SU-DHL-6 (cell line): ENCODE measurements around the gene PHETA1.

ENCODE experiments used
- H2AFZ ChIP-seq: fragments of 200-600 bp; sonication (generic); 2 replicates; pipeline ENCODE4 v1.6.1; 2014; ENCODE audit warnings: low read depth, mild to moderate bottlenecking, moderate library complexity, mixed read lengths, antibody characterized with exemption, low read length; ENCODE audit not compliant: severe bottlenecking
- H3F3A ChIP-seq: fragments of 200-600 bp; shearing (Covaris generic); 2 replicates; pipeline ENCODE4 v1.6.0; 2016; ENCODE audit warnings: antibody characterized with exemption, mild to moderate bottlenecking; ENCODE audit not compliant: insufficient read depth
- H3K27ac ChIP-seq: fragments of 200-600 bp; sonication (generic); 2 replicates; pipeline ENCODE4 v1.5.1; 2016; ENCODE audit warnings: low read depth, mild to moderate bottlenecking, low read length, moderate library complexity, mixed read lengths
- H3K27me3 ChIP-seq: fragments of 200-600 bp; sonication (generic), shearing (Covaris generic); 2 replicates; pipeline ENCODE4 v1.6.0; 2014; ENCODE audit warnings: mild to moderate bottlenecking, low read length
- H3K36me3 ChIP-seq: fragments of 200-600 bp; sonication (generic); 2 replicates; pipeline ENCODE4 v1.6.1; 2014; ENCODE audit warnings: mild to moderate bottlenecking, low read length, mixed read lengths
- H3K4me2 ChIP-seq: fragments of 300-600, 200-600 bp; shearing (Covaris generic), sonication (generic); 2 replicates; pipeline ENCODE4 v1.6.0; 2014; ENCODE audit warnings: low read length, low read depth, mild to moderate bottlenecking; ENCODE audit not compliant: poor library complexity, severe bottlenecking
- H3K4me3 ChIP-seq: fragments of 200-600 bp; sonication (generic); 2 replicates; pipeline ENCODE4 v1.5.1; 2014; ENCODE audit warnings: antibody characterized with exemption, low read length, mild to moderate bottlenecking, mixed read lengths; ENCODE audit not compliant: insufficient read depth, poor library complexity, severe bottlenecking
- H3K79me2 ChIP-seq: fragments of 200-600 bp; sonication (generic); 2 replicates; pipeline ENCODE4 v1.6.1; 2014; ENCODE audit warnings: mild to moderate bottlenecking, low read length, moderate library complexity; ENCODE audit not compliant: insufficient read depth
- H3K9ac ChIP-seq: fragments of 200-600 bp; sonication (generic); 2 replicates; pipeline ENCODE4 v1.7.0; 2014; ENCODE audit warnings: mild to moderate bottlenecking, low read length
- H3K9me2 ChIP-seq: fragments of 200-600 bp; sonication (generic); replicated peaks from 2 replicates; pipeline ENCODE4 v1.6.1; 2014; ENCODE audit warnings: low read length; ENCODE audit not compliant: insufficient read depth
- H3K9me3 ChIP-seq: fragments of 200-600 bp; sonication (generic); 2 replicates; pipeline ENCODE4 v1.6.1; 2014; ENCODE audit warnings: low read length, mixed read lengths; ENCODE audit not compliant: insufficient read depth
- H4K20me1 ChIP-seq: fragments of 200-600 bp; sonication (generic); 2 replicates; pipeline ENCODE4 v1.6.1; 2014; ENCODE audit warnings: low read depth, mild to moderate bottlenecking, antibody characterized with exemption, low read length, moderate library complexity, mixed read lengths
- EZH2phosphoT487 ChIP-seq: fragments of 200-600 bp; sonication (generic), shearing (Covaris generic); conservative IDR thresholded peaks from 2 replicates; pipeline ENCODE4 v1.6.1; 2018; ENCODE audit warnings: mild to moderate bottlenecking, antibody characterized with exemption, low read length, moderate library complexity, mixed read lengths
- TF ChIP-seq, protein P1 (sequence below): fragments of 200-600 bp; sonication (generic); IDR thresholded peaks from one replicate; pipeline ENCODE4 v1.5.1; 2017; ENCODE audit warnings: antibody characterized with exemption, mild to moderate bottlenecking, low read length, moderate library complexity; ENCODE audit not compliant: insufficient read depth, poor library complexity, severe bottlenecking

PHETA1 gene, protein sequence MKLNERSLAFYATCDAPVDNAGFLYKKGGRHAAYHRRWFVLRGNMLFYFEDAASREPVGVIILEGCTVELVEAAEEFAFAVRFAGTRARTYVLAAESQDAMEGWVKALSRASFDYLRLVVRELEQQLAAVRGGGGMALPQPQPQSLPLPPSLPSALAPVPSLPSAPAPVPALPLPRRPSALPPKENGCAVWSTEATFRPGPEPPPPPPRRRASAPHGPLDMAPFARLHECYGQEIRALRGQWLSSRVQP

DNA sequence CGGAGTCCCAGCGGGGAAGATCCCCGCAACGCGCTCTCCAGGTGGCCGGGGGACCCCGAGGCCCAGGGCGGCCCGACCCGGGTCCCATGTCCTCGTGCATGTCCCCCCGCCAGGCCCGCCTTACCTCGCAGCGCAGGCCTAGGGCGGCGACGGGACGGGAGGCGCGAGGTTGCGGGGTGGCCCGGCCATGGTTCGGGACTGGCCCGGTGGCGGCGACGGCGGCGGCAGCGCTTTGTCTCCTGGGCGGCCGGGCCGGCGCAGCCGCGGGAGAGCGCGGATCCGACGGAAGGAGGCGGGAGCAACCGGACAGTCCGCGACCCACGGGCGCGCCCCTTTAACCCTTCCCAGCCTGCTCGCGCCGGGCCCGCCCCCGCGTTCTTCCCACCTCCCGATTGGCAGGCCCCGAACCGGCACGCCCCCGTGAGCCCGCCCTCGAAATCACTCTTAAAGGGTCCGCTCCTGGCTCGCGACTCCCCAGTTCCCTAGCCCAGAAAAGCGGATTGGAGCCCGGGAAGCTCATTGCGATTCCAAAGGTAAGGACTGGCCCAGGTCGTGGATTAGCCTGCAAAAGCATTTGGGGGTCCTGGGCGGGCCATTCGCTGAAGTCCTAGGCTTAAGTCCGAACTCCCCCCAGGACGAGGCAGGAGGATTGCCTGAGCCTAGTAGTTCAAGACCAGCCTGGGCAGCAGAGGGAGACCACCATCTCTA is at the start of gene PHETA1:
Gene PHETA1, minus strand, starts transcription at position 308 of the 708 bp plus-strand sequence. CDS start 5,668 bp downstream, outside the sequence.
- Histone ChIP-seq H3K27ac (no peak within 1 kb of the TSS), H4K20me1 (no peaks in the 10 kb centered on the region), H3K27me3 (no peaks in the 10 kb centered on the region), H3K79me2 (no peaks in the 10 kb centered on the region), H3K4me3 (peak within 1 kb of the TSS; percentile 58), H3K4me2 (peak within 1 kb of the TSS; percentile 59), H2AFZ (peak within 1 kb of the TSS; percentile 78), H3F3A (no peaks in the 10 kb centered on the region), H3K9me3 (no peaks in the 10 kb centered on the region), H3K36me3 (no peaks in the 10 kb centered on the region), H3K9ac (peak within 1 kb of the TSS; percentile 54), H3K9me2 (no peaks in the 10 kb centered on the region)
- no peak for TF ChIP-seq EZH2phosphoT487
- TF ChIP-seq, protein P1, sequence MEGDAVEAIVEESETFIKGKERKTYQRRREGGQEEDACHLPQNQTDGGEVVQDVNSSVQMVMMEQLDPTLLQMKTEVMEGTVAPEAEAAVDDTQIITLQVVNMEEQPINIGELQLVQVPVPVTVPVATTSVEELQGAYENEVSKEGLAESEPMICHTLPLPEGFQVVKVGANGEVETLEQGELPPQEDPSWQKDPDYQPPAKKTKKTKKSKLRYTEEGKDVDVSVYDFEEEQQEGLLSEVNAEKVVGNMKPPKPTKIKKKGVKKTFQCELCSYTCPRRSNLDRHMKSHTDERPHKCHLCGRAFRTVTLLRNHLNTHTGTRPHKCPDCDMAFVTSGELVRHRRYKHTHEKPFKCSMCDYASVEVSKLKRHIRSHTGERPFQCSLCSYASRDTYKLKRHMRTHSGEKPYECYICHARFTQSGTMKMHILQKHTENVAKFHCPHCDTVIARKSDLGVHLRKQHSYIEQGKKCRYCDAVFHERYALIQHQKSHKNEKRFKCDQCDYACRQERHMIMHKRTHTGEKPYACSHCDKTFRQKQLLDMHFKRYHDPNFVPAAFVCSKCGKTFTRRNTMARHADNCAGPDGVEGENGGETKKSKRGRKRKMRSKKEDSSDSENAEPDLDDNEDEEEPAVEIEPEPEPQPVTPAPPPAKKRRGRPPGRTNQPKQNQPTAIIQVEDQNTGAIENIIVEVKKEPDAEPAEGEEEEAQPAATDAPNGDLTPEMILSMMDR, result no peak

DNA sequence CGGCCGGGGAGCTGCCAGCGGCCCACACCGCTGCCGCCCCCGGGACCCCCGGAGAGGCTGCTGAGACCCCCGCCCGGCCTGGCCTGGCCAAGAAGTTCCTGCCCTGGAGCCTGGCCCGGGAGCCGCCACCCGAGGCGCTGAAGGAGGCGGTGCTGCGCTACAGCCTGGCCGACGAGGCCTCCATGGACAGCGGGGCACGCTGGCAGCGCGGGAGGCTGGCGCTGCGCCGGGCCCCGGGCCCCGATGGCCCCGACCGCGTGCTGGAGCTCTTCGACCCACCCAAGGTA is 49.6 kb upstream of the PHETA1 start:
- Histone ChIP-seq H4K20me1 (no peaks in the 10 kb centered on the region; the same call in 1 of the 2 replicates), H3F3A (no peaks in the 10 kb centered on the region), H3K4me2 (no peak overlapping the region), H3K27me3 (no peaks in the 10 kb centered on the region), H3K79me2 (peaks cover 67% of the 10 kb centered on the region), H3K9me3 (no peaks in the 10 kb centered on the region), H3K36me3 (peaks cover 6% of the 10 kb centered on the region), H2AFZ (no peak overlapping the region), H3K27ac (no peak overlapping the region), H3K9me2 (no peaks in the 10 kb centered on the region), H3K4me3 (no peak overlapping the region), H3K9ac (no peak overlapping the region)
- TF ChIP-seq EZH2phosphoT487, result no peak
- TF ChIP-seq, protein P1, result no peak

DNA sequence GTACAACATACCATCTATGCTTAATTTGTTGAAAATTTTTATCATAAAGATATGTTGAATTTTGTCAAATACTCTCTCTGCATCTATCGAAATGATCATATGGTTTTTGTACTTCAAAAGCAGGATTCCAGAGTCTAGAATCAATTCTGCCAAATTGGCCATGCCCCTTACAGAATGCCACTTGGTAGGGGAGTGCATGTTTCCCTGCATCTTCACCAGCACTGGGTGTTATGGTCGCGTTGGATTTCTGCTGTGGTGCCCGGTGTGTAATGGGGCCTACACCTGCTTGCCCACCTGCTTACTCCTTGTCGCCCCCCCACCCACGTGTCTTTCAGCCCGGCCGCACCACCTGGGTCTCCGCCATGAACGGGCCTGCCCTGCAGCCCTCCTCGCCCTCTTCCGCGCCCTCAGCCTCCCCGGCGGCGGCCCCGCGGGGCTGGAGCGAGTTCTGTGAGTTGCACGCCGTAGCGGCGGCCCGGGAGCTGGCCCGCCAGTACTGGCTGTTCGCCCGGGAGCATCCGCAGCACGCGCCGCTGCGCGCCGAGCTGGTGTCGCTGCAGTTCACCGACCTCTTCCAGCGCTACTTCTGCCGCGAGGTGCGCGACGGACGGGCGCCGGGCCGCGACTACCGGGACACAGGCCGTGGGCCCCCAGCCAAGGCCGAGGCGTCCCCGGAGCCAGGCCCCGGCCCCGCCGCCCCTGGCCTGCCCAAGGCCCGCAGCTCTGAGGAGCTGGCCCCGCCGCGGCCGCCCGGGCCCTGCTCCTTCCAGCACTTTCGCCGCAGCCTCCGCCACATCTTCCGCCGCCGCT is 49.1 kb upstream of the PHETA1 start:
- Histone ChIP-seq H3K9ac (no peak overlapping the region), H3F3A (no peaks in the 10 kb centered on the region), H3K36me3 (peaks cover 6% of the 10 kb centered on the region), H3K27me3 (no peaks in the 10 kb centered on the region), H3K27ac (no peak overlapping the region), H3K9me2 (no peaks in the 10 kb centered on the region), H3K9me3 (no peaks in the 10 kb centered on the region), H2AFZ (no peak overlapping the region), H3K4me3 (no peak overlapping the region), H3K79me2 (peaks cover 72% of the 10 kb centered on the region), H4K20me1 (no peaks in the 10 kb centered on the region; the same call in 1 of the 2 replicates), H3K4me2 (no peak overlapping the region)
- TF ChIP-seq, protein P1, result no peak
- no peak for TF ChIP-seq EZH2phosphoT487
